K562 (cell line): ENCODE data around the gene ADGRE2. TPM values are rescaled to one million over a fixed set of nuclear protein-coding genes. Genes with fewer than 3 reads are reported as not detected.

ENCODE experiments used
- ATF1 ChIP-seq, 2 experiments: fragments of 450-650 bp in 1 of 2; IDR thresholded peaks; 2 replicates each; pipeline ENCODE4 v1.6.1; 2016; ENCODE audit warnings: missing compliant biosample characterization in 1 of 2, missing genetic modification characterization in 1 of 2
- BCOR ChIP-seq: fragments of 450-650 bp; IDR thresholded peaks from 2 replicates; pipeline ENCODE4 v1.6.1; 2016
- L3MBTL2 ChIP-seq: fragments of 450-650 bp; IDR thresholded peaks from 2 replicates; pipeline ENCODE4 v1.6.1; 2016; ENCODE audit warnings: mild to moderate bottlenecking, moderate library complexity
- NBN ChIP-seq: fragments of 450-650 bp; IDR thresholded peaks from 2 replicates; pipeline ENCODE4 v1.6.1; 2016; ENCODE audit warnings: low read depth, mild to moderate bottlenecking
- ZNF133 ChIP-seq: fragments of 250-450 bp; sonication (Bioruptor Pico); IDR thresholded peaks from 2 replicates; pipeline ENCODE4 v1.4.0; 2020; ENCODE audit warnings: mild to moderate bottlenecking
- ZNF354B ChIP-seq: fragments of 250-450 bp; sonication (Bioruptor Pico); IDR thresholded peaks from 2 replicates; pipeline ENCODE4 v1.4.0; 2020
- ZNF764 ChIP-seq: fragments of 250-450 bp; sonication (Bioruptor Pico); IDR thresholded peaks from 2 replicates; pipeline ENCODE4 v1.4.0; 2020; ENCODE audit warnings: low read depth, mild to moderate bottlenecking, moderate library complexity
- polyA plus RNA-seq, 8 experiments: library from polyadenylated mRNA; depleted of rRNA in 4 of 8; stranded (reverse) in 5 of 8; unstranded in 3 of 8; fragments of >200 nt; fragmentation: Nextera tagmentation in 2 of 8; fragmentation: Illumina TruSeq in 1 of 8; extraction: Ambion mirVana in 2 of 8; extraction: Trizol in 1 of 8; gene quantifications; 2 replicates each; pipeline versions ENCODE4 v1.2.1 to v1.2.3, GENCODE V29; 2011 to 2014; ENCODE audit warnings: inconsistent platforms in 1 of 8, missing spikeins in 1 of 8
- total RNA-seq, 7 experiments: library from RNA; depleted of rRNA in 6 of 7; stranded (reverse); fragments of >200 nt in 6 of 7; fragmentation: Illumina TruSeq in 2 of 7; extraction: Trizol in 2 of 7; gene quantifications; 2 replicates each; pipeline versions ENCODE4 v1.2.1 to v1.2.3, GENCODE V29; 2011 to 2021; ENCODE audit warnings: low replicate concordance in 1 of 7
- TF ChIP-seq, protein P1 (sequence below): fragments of 450-650 bp; IDR thresholded peaks from 2 replicates; pipeline ENCODE4 v1.6.1; 2016; ENCODE audit warnings: mild to moderate bottlenecking, moderate library complexity
- TF ChIP-seq, protein P2 (sequence below), 2 experiments: fragments of 450-650 bp; formaldehyde crosslinking in 1 of 2; IDR thresholded peaks; 2 replicates each; pipeline versions ENCODE4 v1.4.0 to v1.6.1; 2014 to 2020; ENCODE audit warnings: mild to moderate bottlenecking in 2 of 2, borderline replicate concordance in 1 of 2, low read depth in 1 of 2

Gene ADGRE2
- total and polyA plus RNA-seq, 9 of the 15 experiments (the other 6 are each of a cell fraction or from before 2014, with no cell fraction given): 4.3 to 17.3 (median 9.8) TPM

- TF ChIP-seq, protein P1, sequence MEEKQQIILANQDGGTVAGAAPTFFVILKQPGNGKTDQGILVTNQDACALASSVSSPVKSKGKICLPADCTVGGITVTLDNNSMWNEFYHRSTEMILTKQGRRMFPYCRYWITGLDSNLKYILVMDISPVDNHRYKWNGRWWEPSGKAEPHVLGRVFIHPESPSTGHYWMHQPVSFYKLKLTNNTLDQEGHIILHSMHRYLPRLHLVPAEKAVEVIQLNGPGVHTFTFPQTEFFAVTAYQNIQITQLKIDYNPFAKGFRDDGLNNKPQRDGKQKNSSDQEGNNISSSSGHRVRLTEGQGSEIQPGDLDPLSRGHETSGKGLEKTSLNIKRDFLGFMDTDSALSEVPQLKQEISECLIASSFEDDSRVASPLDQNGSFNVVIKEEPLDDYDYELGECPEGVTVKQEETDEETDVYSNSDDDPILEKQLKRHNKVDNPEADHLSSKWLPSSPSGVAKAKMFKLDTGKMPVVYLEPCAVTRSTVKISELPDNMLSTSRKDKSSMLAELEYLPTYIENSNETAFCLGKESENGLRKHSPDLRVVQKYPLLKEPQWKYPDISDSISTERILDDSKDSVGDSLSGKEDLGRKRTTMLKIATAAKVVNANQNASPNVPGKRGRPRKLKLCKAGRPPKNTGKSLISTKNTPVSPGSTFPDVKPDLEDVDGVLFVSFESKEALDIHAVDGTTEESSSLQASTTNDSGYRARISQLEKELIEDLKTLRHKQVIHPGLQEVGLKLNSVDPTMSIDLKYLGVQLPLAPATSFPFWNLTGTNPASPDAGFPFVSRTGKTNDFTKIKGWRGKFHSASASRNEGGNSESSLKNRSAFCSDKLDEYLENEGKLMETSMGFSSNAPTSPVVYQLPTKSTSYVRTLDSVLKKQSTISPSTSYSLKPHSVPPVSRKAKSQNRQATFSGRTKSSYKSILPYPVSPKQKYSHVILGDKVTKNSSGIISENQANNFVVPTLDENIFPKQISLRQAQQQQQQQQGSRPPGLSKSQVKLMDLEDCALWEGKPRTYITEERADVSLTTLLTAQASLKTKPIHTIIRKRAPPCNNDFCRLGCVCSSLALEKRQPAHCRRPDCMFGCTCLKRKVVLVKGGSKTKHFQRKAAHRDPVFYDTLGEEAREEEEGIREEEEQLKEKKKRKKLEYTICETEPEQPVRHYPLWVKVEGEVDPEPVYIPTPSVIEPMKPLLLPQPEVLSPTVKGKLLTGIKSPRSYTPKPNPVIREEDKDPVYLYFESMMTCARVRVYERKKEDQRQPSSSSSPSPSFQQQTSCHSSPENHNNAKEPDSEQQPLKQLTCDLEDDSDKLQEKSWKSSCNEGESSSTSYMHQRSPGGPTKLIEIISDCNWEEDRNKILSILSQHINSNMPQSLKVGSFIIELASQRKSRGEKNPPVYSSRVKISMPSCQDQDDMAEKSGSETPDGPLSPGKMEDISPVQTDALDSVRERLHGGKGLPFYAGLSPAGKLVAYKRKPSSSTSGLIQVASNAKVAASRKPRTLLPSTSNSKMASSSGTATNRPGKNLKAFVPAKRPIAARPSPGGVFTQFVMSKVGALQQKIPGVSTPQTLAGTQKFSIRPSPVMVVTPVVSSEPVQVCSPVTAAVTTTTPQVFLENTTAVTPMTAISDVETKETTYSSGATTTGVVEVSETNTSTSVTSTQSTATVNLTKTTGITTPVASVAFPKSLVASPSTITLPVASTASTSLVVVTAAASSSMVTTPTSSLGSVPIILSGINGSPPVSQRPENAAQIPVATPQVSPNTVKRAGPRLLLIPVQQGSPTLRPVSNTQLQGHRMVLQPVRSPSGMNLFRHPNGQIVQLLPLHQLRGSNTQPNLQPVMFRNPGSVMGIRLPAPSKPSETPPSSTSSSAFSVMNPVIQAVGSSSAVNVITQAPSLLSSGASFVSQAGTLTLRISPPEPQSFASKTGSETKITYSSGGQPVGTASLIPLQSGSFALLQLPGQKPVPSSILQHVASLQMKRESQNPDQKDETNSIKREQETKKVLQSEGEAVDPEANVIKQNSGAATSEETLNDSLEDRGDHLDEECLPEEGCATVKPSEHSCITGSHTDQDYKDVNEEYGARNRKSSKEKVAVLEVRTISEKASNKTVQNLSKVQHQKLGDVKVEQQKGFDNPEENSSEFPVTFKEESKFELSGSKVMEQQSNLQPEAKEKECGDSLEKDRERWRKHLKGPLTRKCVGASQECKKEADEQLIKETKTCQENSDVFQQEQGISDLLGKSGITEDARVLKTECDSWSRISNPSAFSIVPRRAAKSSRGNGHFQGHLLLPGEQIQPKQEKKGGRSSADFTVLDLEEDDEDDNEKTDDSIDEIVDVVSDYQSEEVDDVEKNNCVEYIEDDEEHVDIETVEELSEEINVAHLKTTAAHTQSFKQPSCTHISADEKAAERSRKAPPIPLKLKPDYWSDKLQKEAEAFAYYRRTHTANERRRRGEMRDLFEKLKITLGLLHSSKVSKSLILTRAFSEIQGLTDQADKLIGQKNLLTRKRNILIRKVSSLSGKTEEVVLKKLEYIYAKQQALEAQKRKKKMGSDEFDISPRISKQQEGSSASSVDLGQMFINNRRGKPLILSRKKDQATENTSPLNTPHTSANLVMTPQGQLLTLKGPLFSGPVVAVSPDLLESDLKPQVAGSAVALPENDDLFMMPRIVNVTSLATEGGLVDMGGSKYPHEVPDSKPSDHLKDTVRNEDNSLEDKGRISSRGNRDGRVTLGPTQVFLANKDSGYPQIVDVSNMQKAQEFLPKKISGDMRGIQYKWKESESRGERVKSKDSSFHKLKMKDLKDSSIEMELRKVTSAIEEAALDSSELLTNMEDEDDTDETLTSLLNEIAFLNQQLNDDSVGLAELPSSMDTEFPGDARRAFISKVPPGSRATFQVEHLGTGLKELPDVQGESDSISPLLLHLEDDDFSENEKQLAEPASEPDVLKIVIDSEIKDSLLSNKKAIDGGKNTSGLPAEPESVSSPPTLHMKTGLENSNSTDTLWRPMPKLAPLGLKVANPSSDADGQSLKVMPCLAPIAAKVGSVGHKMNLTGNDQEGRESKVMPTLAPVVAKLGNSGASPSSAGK: peak; percentile 18; the same call in 1 of the 2 replicates
- TF ChIP-seq, protein P2, sequence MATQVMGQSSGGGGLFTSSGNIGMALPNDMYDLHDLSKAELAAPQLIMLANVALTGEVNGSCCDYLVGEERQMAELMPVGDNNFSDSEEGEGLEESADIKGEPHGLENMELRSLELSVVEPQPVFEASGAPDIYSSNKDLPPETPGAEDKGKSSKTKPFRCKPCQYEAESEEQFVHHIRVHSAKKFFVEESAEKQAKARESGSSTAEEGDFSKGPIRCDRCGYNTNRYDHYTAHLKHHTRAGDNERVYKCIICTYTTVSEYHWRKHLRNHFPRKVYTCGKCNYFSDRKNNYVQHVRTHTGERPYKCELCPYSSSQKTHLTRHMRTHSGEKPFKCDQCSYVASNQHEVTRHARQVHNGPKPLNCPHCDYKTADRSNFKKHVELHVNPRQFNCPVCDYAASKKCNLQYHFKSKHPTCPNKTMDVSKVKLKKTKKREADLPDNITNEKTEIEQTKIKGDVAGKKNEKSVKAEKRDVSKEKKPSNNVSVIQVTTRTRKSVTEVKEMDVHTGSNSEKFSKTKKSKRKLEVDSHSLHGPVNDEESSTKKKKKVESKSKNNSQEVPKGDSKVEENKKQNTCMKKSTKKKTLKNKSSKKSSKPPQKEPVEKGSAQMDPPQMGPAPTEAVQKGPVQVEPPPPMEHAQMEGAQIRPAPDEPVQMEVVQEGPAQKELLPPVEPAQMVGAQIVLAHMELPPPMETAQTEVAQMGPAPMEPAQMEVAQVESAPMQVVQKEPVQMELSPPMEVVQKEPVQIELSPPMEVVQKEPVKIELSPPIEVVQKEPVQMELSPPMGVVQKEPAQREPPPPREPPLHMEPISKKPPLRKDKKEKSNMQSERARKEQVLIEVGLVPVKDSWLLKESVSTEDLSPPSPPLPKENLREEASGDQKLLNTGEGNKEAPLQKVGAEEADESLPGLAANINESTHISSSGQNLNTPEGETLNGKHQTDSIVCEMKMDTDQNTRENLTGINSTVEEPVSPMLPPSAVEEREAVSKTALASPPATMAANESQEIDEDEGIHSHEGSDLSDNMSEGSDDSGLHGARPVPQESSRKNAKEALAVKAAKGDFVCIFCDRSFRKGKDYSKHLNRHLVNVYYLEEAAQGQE (IDR thresholded peaks at IDR 0.05; ENCODE audit: borderline replicate concordance): peak; percentile 71; the same call in 1 of the 2 replicates
- TF ChIP-seq, protein P2 (CRISPR knock-in tag; IDR thresholded peaks at IDR 0.05; ENCODE audit: low read depth): no peak
- 0 out of 2 replicates have a peak, but pooled peaks have one; percentile 19 for TF ChIP-seq BCOR
- no peak for TF ChIP-seq ZNF133 (CRISPR knock-in tag)
- TF ChIP-seq ZNF354B (CRISPR knock-in tag): no peak
- peak; percentile 47; the same call in 1 of the 2 replicates for TF ChIP-seq L3MBTL2
- no peak for TF ChIP-seq ATF1 (CRISPR knock-in tag; IDR thresholded peaks at IDR 0.05)
- 0 out of 2 replicates have a peak, but pooled peaks have one; percentile 14 for TF ChIP-seq ATF1 (tag; IDR thresholded peaks at IDR 0.05)
- 0 out of 2 replicates have a peak, but pooled peaks have one; percentile 23 for TF ChIP-seq NBN
- TF ChIP-seq ZNF764: no peak
Measured at GRCh38 chr19:14686411-14686810, 91.9 kb downstream of the ADGRE2 start (continued).
